T-helper 2 cell treated with Interferon-gamma antibody and Interleukin-4, amounts not matched to agents 5 μg/mL and 100 μg/mL, for 36 hours (primary cell): ENCODE data around the gene BPIFB3.

ENCODE experiments used
- DNase-seq: peaks from one replicate; pipeline ENCODE4 v3.0.0; 2021; ENCODE audit warnings: low spot score
- H3K27ac Mint-ChIP-seq: one replicate; pipeline ENCODE4 v1.8.0; 2021; ENCODE audit warnings: mild to moderate bottlenecking, mixed read lengths
- H3K27me3 Mint-ChIP-seq: one replicate; pipeline ENCODE4 v1.8.0; 2021; ENCODE audit warnings: low read depth, mixed read lengths
- H3K36me3 Mint-ChIP-seq: one replicate; pipeline ENCODE4 v1.8.0; 2021; ENCODE audit warnings: low read depth, mixed read lengths
- H3K4me1 Mint-ChIP-seq: one replicate; pipeline ENCODE4 v1.8.0; 2021; ENCODE audit warnings: low read depth, mixed read lengths
- H3K4me3 Mint-ChIP-seq: one replicate; pipeline ENCODE4 v1.8.0; 2022; ENCODE audit warnings: mild to moderate bottlenecking, moderate library complexity, mixed read lengths
- H3K9me3 Mint-ChIP-seq: one replicate; pipeline ENCODE4 v1.8.0; 2021; ENCODE audit warnings: mixed read lengths

Gene BPIFB3

DNA sequence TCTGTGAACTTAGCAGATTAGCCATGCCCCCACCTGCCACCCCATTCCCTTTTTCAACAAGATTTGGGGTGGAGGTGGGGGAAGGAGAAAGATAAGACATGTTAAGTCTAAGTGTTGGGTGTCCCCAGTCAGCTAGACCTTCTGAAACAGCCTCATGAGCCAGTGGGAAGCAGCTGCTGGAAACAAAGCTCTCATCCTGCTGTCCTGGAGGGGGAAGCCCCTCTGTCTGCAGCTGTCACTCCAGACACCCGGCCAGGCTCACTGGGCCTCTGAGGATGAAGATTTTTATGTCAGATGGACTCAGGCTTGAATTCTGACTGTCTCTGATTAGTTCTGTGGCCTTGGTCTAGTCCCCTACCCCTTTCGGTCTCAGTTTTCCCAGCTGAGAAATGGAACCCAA, 1.1 kb downstream of the BPIFB3 start:
- no peak overlapping the region for H3K27ac Mint-ChIP-seq
- H3K27me3 Mint-ChIP-seq, result no peaks in the 10 kb centered on the region
- H3K4me1 Mint-ChIP-seq, result no peaks in the 10 kb centered on the region
- no peak overlapping the region for H3K4me3 Mint-ChIP-seq
- no peak for DNase-seq
- no peaks in the 10 kb centered on the region for H3K36me3 Mint-ChIP-seq
- H3K9me3 Mint-ChIP-seq, result no peaks in the 10 kb centered on the region

DNA sequence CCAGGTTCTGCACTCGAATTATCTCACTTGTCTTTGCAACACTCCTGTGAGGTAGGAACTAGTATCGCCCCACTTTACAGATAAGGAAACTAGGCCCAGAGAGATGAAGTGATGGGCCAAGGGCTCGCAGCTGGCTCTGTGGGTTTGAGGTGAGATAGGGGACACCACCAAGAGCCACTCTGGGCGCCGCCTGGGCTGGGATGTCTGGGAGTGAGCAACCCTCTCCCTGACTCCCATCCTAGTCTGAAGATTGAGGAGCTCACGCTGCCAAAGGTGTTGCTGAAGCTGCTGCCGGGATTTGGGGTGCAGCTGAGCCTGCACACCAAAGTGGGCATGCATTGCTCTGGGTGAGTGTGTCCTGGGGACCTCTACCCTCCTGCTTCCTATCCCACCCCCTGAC, 5.4 kb downstream of the BPIFB3 start:
- Mint-ChIP-seq H3K27ac (no peak overlapping the region), H3K36me3 (no peaks in the 10 kb centered on the region), H3K27me3 (no peaks in the 10 kb centered on the region), H3K4me1 (no peaks in the 10 kb centered on the region), H3K4me3 (no peak overlapping the region), H3K9me3 (no peaks in the 10 kb centered on the region)
- DNase-seq, result no peak

DNA sequence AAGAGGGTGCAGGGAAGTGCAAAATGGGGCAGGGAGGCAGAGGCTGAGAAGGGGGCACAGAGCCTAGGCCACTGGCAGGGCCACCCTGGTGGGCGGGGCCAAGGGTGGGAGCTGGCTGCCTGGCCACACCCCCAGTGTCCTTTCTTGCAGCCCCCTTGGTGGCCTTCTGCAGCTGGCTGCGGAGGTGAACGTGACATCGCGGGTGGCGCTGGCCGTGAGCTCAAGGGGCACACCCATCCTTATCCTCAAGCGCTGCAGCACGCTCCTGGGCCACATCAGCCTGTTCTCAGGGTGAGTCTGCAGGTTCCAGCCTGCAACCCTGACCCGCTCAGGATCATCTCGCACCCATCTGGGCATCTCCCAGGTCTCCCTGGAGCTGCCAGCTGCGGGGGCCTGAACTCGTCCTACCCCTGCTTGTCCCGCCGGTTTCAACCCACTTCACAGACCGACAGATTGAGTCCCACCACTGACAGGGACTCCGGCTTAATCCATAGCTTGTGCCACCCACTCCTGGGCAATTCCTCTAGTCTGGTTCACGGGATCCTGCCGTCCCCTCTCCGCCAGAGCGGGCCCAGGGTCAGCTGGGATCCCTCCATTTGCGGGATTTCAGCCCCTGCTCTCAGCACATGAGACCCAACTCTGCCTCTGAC, 6.2 kb downstream of the BPIFB3 start:
- no peak overlapping the region for H3K4me3 Mint-ChIP-seq
- no peak for DNase-seq
- no peaks in the 10 kb centered on the region for H3K27me3 Mint-ChIP-seq
- no peaks in the 10 kb centered on the region for H3K4me1 Mint-ChIP-seq
- H3K27ac Mint-ChIP-seq, result no peak overlapping the region
- no peaks in the 10 kb centered on the region for H3K36me3 Mint-ChIP-seq
- H3K9me3 Mint-ChIP-seq, result no peaks in the 10 kb centered on the region

DNA sequence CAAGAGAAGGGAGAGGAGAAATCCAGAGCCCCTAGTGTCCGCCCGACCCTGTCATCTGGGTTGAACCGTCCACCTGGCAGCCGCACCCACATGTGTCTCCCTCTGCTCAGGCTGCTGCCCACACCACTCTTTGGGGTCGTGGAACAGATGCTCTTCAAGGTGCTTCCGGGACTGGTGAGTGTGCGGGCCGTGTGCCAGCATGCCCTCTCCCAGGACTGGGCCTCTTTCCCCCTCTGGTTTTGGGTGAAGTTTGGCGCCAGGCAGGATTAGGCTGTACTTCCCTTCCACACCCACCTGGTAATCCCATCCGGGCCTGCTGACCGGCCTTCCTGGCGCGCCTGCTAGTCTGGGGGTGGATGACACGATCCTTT, 7.9 kb downstream of the BPIFB3 start:
- H3K9me3 Mint-ChIP-seq, result no peaks in the 10 kb centered on the region
- H3K4me1 Mint-ChIP-seq, result no peaks in the 10 kb centered on the region
- H3K27me3 Mint-ChIP-seq, result no peaks in the 10 kb centered on the region
- no peaks in the 10 kb centered on the region for H3K36me3 Mint-ChIP-seq
- no peak overlapping the region for H3K4me3 Mint-ChIP-seq
- H3K27ac Mint-ChIP-seq, result no peak overlapping the region
- DNase-seq, result no peak

DNA sequence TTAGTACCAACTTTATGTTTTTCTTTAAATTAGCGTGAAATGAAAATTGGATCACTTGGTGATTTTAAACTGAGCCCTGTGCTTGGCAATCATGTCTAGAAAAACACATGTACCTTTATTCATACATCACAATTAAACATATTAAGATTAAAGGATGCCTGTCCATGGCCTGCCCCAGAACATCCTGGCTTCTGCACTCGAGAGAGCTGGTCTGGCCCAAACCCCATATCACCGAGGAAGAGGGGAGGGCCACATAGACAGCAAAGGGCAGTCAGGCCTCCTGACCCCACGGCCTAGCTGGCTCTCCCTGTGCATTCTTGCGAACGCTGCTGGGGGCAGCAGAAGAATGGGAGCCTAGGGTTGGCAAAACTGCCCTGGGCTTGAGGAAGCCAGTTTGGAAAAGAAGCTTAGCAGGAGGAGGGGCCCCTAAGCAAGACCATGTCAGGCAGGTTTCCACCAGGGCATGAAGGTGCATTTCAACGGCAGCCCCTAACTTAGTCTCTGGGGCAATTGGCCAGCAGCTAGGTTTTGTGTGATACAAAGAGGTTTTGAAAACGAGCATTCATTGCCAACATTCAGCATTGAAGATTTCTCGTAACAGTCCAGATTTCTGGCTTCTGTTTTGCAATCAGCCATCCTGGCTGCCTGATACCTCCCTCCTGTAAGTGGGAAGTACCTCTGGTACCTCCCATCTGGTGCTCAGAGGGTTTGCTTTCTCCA, 8.6 kb downstream of the BPIFB3 start:
- Mint-ChIP-seq H3K36me3 (no peaks in the 10 kb centered on the region), H3K9me3 (no peaks in the 10 kb centered on the region), H3K4me1 (no peaks in the 10 kb centered on the region), H3K4me3 (no peak overlapping the region), H3K27ac (no peak overlapping the region), H3K27me3 (no peaks in the 10 kb centered on the region)
- DNase-seq, result no peak

DNA sequence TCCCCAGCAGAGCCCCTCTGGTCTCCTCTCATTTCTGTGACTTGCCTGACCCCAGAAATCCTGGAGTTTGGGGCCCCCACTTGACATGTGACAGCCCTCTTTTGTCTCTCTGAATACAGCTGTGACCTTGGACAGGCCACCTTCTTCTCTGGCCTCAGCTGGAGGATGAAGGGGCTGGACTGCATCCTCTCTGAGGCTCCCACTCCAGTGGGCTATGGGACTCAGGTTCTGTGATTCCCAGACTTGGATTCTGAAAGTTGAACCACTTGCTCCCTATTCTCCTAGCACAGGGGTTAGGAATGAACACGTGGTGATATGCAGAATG, 9.1 kb downstream of the BPIFB3 start:
- no peak for DNase-seq
- no peaks in the 10 kb centered on the region for H3K4me1 Mint-ChIP-seq

DNA sequence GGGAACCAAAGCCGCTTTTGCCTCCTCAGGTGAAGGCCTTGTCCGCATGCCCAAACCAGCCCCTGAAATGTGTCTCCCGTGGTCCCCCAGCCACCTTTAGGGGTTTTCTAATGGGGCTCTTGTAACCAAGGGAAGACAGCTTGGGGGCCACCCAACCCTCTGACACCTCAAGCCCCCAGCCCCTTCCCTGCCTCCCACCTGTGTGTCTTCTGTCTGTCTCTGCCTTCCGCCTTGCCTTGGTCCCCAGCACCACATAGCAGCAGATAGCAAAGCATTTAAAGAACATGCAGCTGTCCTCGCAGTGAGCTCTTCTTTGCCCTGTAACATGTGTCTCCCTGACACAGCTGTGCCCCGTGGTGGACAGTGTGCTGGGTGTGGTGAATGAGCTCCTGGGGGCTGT, 9.6 kb downstream of the BPIFB3 start:
- H3K36me3 Mint-ChIP-seq, result no peaks in the 10 kb centered on the region
- no peak overlapping the region for H3K27ac Mint-ChIP-seq
- H3K4me3 Mint-ChIP-seq, result no peak overlapping the region
- no peak for DNase-seq
- H3K4me1 Mint-ChIP-seq, result no peaks in the 10 kb centered on the region
- H3K9me3 Mint-ChIP-seq, result no peaks in the 10 kb centered on the region
- no peaks in the 10 kb centered on the region for H3K27me3 Mint-ChIP-seq

More for the DNA sequence above, 9.1 kb downstream of the BPIFB3 start:
- no peak overlapping the region for H3K27ac Mint-ChIP-seq
- H3K27me3 Mint-ChIP-seq, result no peaks in the 10 kb centered on the region
- H3K9me3 Mint-ChIP-seq, result no peaks in the 10 kb centered on the region
- no peak overlapping the region for H3K4me3 Mint-ChIP-seq
- no peaks in the 10 kb centered on the region for H3K36me3 Mint-ChIP-seq

DNA sequence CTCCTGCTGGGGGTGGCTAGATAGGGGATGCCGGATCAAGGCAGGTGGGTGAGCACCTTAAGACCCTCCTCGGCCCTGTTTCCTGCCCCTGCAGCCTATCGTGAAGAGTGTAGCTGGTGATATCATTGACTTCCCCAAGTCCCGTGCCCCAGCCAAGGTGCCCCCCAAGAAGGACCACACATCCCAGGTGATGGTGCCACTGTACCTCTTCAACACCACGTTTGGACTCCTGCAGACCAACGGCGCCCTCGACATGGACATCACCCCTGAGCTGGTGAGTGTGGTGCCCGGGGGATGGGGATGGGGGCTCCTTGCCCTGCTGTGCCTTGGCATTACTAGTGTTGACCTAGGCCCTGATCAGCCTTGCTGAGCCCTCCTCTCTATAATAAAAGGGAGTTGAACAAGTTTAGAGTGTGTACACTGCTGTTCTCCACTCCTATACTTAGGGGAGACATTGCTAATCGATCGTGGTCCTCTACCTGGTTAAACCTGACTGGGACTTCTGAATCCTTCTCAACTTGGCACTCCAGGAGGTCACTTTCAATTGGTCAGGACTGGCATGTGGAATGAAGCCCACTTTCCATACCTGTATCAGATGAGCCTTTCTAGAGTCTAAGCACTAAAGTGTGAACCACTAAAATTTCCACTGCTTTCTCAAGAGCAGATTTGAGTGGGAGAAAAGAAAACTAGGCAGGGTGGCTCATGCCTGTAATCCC, 11.0 kb downstream of the BPIFB3 start:
- Mint-ChIP-seq H3K27ac (no peak overlapping the region), H3K4me1 (no peaks in the 10 kb centered on the region), H3K27me3 (no peaks in the 10 kb centered on the region), H3K36me3 (no peaks in the 10 kb centered on the region), H3K4me3 (no peak overlapping the region), H3K9me3 (no peaks in the 10 kb centered on the region)
- no peak for DNase-seq

DNA sequence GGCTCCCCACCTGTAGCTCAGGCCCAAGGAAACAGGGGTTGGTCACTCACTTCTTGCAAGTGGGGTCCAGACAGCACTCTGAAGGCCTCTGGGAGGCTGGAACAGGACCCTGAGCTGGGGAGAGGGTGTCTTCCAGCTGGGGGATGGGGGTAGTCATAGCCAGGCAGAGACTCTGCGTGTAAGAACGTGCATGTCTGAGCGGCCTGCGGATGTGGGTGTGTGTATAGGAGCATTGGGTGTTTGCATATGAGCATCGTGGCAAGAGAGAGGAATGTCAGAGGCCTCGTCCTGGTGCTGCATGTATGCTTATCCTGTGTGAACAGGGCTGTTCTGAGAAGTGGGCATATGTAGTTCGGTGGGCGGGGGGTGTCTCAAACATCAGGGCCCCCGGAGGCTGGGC, 12.1 kb downstream of the BPIFB3 start:
- Mint-ChIP-seq H3K4me3 (no peak overlapping the region), H3K27ac (no peak overlapping the region), H3K36me3 (no peaks in the 10 kb centered on the region), H3K27me3 (no peaks in the 10 kb centered on the region), H3K9me3 (no peaks in the 10 kb centered on the region), H3K4me1 (no peaks in the 10 kb centered on the region)
- DNase-seq, result no peak

DNA sequence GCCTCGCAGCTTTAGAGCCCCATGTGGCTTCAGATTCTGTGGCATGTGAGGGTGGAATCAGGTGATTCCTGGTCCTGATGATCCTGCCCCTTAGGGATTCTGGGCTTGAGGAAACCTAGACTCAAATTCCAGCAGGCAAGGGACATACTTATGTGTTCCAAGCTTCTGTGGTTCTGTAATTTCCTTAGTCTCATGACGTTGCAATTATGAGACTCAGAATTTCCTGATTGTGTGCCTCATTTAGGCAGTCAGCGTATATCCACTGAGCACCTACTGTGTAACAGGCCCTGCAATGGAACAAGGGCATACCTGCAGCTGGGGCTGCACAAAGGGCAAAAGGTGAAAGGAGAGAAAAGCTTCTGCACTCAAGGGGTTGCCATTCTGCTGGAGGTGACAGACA, 14.1 kb downstream of the BPIFB3 start:
- H3K36me3 Mint-ChIP-seq, result no peaks in the 10 kb centered on the region
- no peaks in the 10 kb centered on the region for H3K27me3 Mint-ChIP-seq
- no peak overlapping the region for H3K27ac Mint-ChIP-seq
- H3K4me1 Mint-ChIP-seq, result no peaks in the 10 kb centered on the region
- no peak overlapping the region for H3K4me3 Mint-ChIP-seq
- no peak for DNase-seq
- H3K9me3 Mint-ChIP-seq, result no peaks in the 10 kb centered on the region

DNA sequence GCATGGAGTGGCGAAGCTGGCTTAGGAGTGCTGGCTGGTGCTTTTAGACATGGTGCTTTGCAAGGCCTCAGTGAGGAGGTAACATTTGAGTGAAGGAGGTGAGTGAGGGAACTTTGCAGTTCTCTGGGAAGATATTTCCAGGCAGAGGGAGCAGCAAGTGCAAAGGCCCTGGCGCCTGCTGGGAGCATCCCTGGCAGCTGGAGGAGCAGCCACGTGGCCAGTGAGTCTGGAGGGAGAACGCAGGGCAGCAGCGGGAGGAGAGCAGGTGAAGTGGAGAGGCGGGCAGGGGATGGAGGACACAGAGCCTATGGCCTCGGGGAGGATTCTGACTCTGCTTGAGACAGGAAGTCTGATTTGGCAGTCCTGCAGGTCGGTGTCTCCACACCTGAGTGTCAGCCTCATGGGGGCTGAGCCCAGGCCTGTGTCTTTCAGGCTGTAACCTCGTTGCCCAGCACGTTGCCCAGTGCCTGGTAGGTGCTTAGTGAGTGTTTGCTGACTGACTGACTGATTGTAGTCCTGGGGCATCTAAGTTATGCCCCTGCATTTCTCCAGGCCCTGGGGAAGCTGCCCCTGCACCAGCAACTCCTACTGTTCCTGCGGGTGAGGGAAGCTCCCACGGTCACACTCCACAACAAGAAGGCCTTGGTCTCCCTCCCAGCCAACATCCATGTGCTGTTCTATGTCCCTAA, 14.7 kb downstream of the BPIFB3 start:
- H3K4me3 Mint-ChIP-seq, result no peak overlapping the region
- DNase-seq, result no peak
- H3K4me1 Mint-ChIP-seq, result no peaks in the 10 kb centered on the region
- no peaks in the 10 kb centered on the region for H3K9me3 Mint-ChIP-seq
- no peaks in the 10 kb centered on the region for H3K36me3 Mint-ChIP-seq
- no peaks in the 10 kb centered on the region for H3K27me3 Mint-ChIP-seq
- no peak overlapping the region for H3K27ac Mint-ChIP-seq

DNA sequence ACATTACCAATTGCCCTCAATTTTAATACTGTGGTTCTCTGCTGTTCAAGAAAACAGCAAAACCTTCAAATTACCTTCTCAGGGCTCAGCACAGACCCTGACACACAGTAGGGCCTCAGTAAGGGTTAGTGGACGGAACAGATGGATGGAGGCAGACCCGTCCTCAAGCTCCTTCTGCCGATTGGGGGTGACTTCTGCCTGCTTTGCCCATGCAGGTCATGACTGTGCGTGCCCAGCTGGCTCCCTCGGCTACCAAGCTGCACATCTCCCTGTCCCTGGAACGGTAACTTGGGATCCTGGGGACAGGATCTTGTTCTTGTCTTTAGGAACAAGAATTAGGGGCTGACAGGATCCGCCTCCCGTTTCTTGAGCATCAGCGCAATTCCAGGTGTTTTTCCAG, 16.0 kb downstream of the BPIFB3 start:
- no peak overlapping the region for H3K27ac Mint-ChIP-seq
- no peaks in the 10 kb centered on the region for H3K27me3 Mint-ChIP-seq
- no peak for DNase-seq
- H3K9me3 Mint-ChIP-seq, result no peaks in the 10 kb centered on the region
- H3K4me3 Mint-ChIP-seq, result no peak overlapping the region
- H3K4me1 Mint-ChIP-seq, result no peaks in the 10 kb centered on the region
- H3K36me3 Mint-ChIP-seq, result no peaks in the 10 kb centered on the region

DNA sequence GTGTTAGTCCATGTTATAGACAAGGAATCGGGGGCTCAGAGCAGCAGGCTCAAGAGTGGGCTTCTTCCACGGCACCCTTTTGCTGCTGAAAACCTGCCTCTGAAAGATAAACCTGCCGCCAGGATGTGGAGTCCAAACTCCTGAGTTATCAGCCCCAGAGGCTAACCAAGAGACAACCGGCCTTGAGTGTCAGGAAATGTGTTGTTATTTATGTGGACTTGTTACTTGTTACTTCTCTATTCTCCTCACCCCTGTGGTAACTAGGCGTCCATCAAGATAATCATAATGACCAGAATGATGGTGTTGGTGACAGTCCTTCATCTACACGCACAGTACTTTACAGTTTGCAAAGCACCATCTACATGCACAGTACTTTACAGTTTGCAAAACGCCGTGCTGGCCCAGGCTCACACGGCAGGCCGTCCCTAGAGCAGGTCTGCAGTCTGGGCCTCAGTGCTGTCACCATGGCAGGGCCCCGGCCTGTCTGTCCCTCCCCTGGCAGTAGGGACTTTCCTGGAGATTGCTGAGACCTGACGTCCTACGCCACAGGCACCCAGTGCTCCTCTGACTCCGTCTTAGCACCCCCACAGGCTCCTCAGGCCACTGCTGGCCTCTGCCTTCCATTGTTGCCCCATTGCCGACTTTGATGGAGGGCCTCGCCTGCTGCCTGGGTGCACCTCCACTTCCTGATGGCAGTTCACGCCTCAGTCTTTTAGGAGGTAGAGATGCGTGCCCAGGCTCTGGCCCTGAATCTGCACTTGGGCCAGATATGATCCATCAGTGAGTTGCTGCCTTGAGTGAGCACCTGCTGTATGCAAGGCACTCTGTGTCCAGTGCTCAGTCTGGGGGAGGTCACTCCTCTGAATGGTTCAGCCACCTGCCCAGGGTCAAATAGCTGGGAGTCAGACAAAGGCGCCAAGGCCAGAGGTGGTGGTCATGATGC, 16.7 kb downstream of the BPIFB3 start:
- Mint-ChIP-seq H3K36me3 (no peaks in the 10 kb centered on the region), H3K27me3 (no peaks in the 10 kb centered on the region), H3K4me3 (no peak overlapping the region), H3K4me1 (no peaks in the 10 kb centered on the region), H3K27ac (no peak overlapping the region), H3K9me3 (no peaks in the 10 kb centered on the region)
- DNase-seq, result no peak
